Measurements from ENCODE around the gene ABCA2. TPM values are rescaled to one million over a fixed set of nuclear protein-coding genes. Genes with fewer than 3 reads are reported as not detected.

ABCA2 gene
- polyA plus RNA-seq, 2 donors, result 7.7 to 14.7 TPM

DNA sequence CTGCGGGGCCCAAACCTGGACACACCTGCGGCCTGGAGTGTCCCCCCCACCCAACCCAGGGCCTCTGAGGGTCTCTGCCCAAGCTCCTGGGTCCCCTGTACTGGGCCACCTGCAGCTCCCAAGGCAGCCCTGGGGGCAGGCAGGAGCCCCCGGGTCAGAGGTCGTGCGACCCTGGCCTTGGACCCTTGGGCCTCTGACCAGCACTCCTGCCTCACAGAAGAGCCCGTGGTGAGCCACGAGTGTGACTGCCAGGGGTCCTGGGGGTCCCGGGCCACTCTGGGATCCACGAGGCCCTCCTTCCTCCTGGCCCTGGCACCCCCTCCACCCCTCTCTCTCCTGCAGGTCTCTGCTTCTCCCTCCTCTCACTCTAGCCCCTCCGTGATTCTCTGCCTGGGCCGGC is 55.7 kb downstream of the ABCA2 start:
- H3K36me3 ChIP-seq (ENCODE audit: control insufficient read depth in 2 of 2, insufficient read depth in 2 of 2, low read length in 1 of 2), result no peaks in the 10 kb centered on the region
- 76 to 82% methylated on average over 9 to 11 of the region's 11 CpGs for WGBS, 2 donors
- no peaks in the 10 kb centered on the region for H3K9me3 ChIP-seq (ENCODE audit: control insufficient read depth in 2 of 2, insufficient read depth in 1 of 2, low read depth in 1 of 2, low read length in 1 of 2)
- H3K4me1 ChIP-seq (ENCODE audit: control insufficient read depth in 2 of 2, insufficient read depth in 2 of 2, low read length in 1 of 2), result peaks cover 7 to 12% of the 10 kb centered on the region in 2 donors
- H3K27me3 ChIP-seq (ENCODE audit: control insufficient read depth in 1 of 2, insufficient read depth in 2 of 2, low read length in 2 of 2), result no peaks in the 10 kb centered on the region
- H3K27ac ChIP-seq (ENCODE audit: low read depth in 2 of 2, low read length in 1 of 2), result no peak overlapping the region
- no peak overlapping the region for H3K4me3 ChIP-seq (ENCODE audit: low read depth in 1 of 2, low read length in 2 of 2)

DNA sequence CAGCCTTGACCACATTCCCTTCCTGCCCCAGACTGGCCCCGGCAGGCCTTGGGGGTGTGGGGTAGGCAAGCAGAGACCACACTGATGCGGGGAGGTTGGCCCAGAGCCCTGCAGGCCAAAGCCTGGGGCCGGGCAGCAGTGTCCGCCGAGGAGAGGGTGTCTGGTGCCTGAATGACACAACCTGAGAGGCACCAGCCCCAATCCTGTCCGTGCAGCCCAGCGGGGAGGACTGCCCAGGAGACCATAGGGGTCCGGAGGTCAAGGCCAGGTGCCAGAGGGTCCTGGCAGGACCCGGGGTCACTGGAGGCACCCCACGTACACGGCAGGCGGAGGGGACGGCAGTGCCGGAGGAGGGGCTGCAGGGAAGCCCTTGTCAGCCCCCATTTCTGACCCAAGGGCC is 56.3 kb downstream of the ABCA2 start:
- no peak overlapping the region for H3K4me3 ChIP-seq (ENCODE audit: low read depth in 1 of 2, low read length in 2 of 2)
- no peaks in the 10 kb centered on the region for H3K9me3 ChIP-seq (ENCODE audit: control insufficient read depth in 2 of 2, insufficient read depth in 1 of 2, low read depth in 1 of 2, low read length in 1 of 2)
- no peaks in the 10 kb centered on the region for H3K27me3 ChIP-seq (ENCODE audit: control insufficient read depth in 1 of 2, insufficient read depth in 2 of 2, low read length in 2 of 2)
- H3K36me3 ChIP-seq (ENCODE audit: control insufficient read depth in 2 of 2, insufficient read depth in 2 of 2, low read length in 1 of 2), result no peaks in the 10 kb centered on the region
- H3K4me1 ChIP-seq (ENCODE audit: control insufficient read depth in 2 of 2, insufficient read depth in 2 of 2, low read length in 1 of 2), result peaks cover 7 to 12% of the 10 kb centered on the region in 2 donors
- 78 to 82% methylated on average over 14 of the region's 14 CpGs for WGBS, 2 donors
- no peak overlapping the region for H3K27ac ChIP-seq (ENCODE audit: low read depth in 2 of 2, low read length in 1 of 2)

DNA sequence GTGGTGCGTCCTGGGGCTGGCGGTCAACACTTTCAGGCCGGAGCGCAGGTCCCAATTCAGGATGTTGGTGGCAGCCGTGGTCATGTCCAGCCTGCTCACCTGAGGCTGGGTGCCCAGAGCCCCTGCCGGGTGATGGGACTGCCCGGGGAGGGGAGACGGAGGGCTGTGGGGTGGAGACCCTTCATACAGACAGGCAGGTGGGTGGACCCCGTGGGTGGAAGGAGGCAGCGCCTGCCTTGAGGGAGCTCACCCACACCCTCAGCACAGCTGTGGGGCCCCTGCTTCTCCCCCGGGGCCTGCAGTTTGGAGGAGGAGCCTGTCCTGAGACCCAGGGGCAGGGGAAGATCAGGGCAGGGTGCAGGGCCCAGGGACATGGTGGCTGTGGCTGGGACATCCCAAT is 57.7 kb downstream of the ABCA2 start:
- peaks cover 7 to 9% of the 10 kb centered on the region in 2 donors for H3K4me1 ChIP-seq (ENCODE audit: control insufficient read depth in 2 of 2, insufficient read depth in 2 of 2, low read length in 1 of 2)
- H3K27ac ChIP-seq (ENCODE audit: low read depth in 2 of 2, low read length in 1 of 2), result no peak overlapping the region
- no peaks in the 10 kb centered on the region for H3K9me3 ChIP-seq (ENCODE audit: control insufficient read depth in 2 of 2, insufficient read depth in 1 of 2, low read depth in 1 of 2, low read length in 1 of 2)
- no peak overlapping the region for H3K4me3 ChIP-seq (ENCODE audit: low read depth in 1 of 2, low read length in 2 of 2)
- H3K27me3 ChIP-seq (ENCODE audit: control insufficient read depth in 1 of 2, insufficient read depth in 2 of 2, low read length in 2 of 2), result no peaks in the 10 kb centered on the region
- WGBS, 2 donors, result 84 to 86% methylated on average over 9 to 11 of the region's 11 CpGs
- no peaks in the 10 kb centered on the region for H3K36me3 ChIP-seq (ENCODE audit: control insufficient read depth in 2 of 2, insufficient read depth in 2 of 2, low read length in 1 of 2)

DNA sequence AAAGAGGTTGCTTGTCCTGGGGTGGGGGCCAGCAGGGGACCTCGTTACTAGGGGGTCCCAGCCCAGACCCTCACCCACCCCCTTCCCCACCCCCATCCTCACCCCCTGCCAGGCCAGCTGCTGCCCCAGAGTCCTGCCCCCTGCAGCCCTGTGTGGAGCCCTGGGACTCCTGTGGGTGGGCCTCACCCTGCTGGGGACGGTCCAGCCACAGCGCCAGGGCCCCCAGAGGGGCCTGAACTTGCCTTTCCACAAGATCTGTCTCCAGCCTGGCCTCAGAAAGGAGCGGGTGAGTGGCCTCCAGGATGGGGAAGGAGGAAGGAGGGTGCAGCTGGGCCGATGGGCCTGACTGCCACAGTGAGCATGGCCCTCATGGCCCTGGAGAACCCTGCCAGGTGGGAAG is 58.3 kb downstream of the ABCA2 start:
- H3K4me3 ChIP-seq (ENCODE audit: low read depth in 1 of 2, low read length in 2 of 2), result no peak overlapping the region
- H3K27ac ChIP-seq (ENCODE audit: low read depth in 2 of 2, low read length in 1 of 2), result no peak overlapping the region
- 70 to 72% methylated on average over 5 of the region's 5 CpGs for WGBS, 2 donors
- H3K9me3 ChIP-seq (ENCODE audit: control insufficient read depth in 2 of 2, insufficient read depth in 1 of 2, low read depth in 1 of 2, low read length in 1 of 2), result no peaks in the 10 kb centered on the region
- no peaks in the 10 kb centered on the region for H3K27me3 ChIP-seq (ENCODE audit: control insufficient read depth in 1 of 2, insufficient read depth in 2 of 2, low read length in 2 of 2)
- peaks cover 4 to 5% of the 10 kb centered on the region in 2 donors for H3K4me1 ChIP-seq (ENCODE audit: control insufficient read depth in 2 of 2, insufficient read depth in 2 of 2, low read length in 1 of 2)
- no peaks in the 10 kb centered on the region for H3K36me3 ChIP-seq (ENCODE audit: control insufficient read depth in 2 of 2, insufficient read depth in 2 of 2, low read length in 1 of 2)

DNA sequence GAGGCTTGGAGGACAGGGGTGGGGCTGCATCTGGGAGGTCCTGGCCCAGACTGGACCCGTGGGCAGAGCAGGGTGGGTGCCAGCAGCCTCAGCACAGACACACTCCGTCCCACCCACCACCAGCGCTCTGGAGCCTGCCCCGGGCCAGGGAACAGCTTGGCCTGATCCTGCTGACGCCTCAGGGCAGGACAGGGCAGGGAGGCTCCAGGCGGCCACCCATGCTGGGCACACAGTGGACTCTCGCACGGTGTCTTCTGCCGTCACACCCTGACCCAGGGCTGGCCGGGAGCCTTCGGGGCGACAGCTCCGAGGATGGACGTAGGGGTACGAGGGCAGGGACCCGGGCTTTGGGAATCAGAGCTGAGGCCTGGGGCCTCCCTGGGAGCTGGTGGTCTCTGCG is 58.9 kb downstream of the ABCA2 start:
- Histone ChIP-seq H3K27me3 (ENCODE audit: control insufficient read depth in 1 of 2, insufficient read depth in 2 of 2, low read length in 2 of 2) (no peaks in the 10 kb centered on the region), H3K4me3 (ENCODE audit: low read depth in 1 of 2, low read length in 2 of 2) (no peak overlapping the region), H3K9me3 (ENCODE audit: control insufficient read depth in 2 of 2, insufficient read depth in 1 of 2, low read depth in 1 of 2, low read length in 1 of 2) (no peaks in the 10 kb centered on the region), H3K27ac (ENCODE audit: low read depth in 2 of 2, low read length in 1 of 2) (no peak overlapping the region), H3K4me1 (ENCODE audit: control insufficient read depth in 2 of 2, insufficient read depth in 2 of 2, low read length in 1 of 2) (peaks cover 5% of the 10 kb centered on the region in 2 donors), H3K36me3 (ENCODE audit: control insufficient read depth in 2 of 2, insufficient read depth in 2 of 2, low read length in 1 of 2) (no peaks in the 10 kb centered on the region)
- 71 to 76% methylated on average over 17 of the region's 17 CpGs for WGBS, 2 donors

DNA sequence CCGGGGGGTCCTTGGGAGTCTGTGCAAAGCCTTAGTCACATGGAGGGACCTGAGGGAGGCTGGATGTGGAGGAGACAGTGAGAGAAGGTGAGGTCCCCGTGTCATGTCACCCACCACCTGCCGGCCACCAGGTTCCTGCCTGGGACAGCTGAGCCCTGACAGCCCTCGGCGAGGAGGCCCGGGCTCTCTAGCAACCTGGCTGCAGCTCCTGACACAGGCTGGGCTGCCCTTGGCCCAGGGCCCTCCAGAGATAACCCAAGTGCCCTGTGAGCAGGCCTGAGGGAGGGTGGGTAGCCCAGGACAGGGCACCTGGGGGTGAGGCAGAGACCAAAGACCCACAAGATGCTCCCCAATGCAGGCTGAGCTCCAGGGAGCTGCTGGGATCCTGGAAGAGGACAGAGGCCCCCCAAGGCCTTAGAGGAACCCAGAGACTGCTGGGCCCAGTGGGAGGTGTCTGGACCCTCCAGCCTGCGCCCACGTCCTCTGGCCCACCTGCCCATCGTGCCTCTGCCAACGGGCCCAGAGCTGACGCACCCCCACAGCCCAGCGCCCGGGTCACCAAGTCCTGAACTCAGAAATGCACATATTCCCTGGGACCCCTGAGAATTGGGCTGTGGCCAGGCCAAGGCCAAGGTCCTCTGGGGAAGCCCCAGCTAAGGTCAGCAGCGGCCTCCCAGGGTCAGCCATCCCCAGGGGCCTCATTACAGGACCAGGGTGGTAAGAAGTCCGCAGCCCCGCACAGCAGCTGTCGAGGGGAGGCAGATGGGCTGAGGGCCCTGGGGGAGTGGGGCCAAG is 59.5 kb downstream of the ABCA2 start:
- WGBS, 2 donors, result 81 to 82% methylated on average over 17 of the region's 17 CpGs
- Histone ChIP-seq H3K4me1 (ENCODE audit: control insufficient read depth in 2 of 2, insufficient read depth in 2 of 2, low read length in 1 of 2) (peaks cover 4 to 8% of the 10 kb centered on the region in 2 donors), H3K9me3 (ENCODE audit: control insufficient read depth in 2 of 2, insufficient read depth in 1 of 2, low read depth in 1 of 2, low read length in 1 of 2) (no peaks in the 10 kb centered on the region), H3K27me3 (ENCODE audit: control insufficient read depth in 1 of 2, insufficient read depth in 2 of 2, low read length in 2 of 2) (no peaks in the 10 kb centered on the region), H3K4me3 (ENCODE audit: low read depth in 1 of 2, low read length in 2 of 2) (no peak overlapping the region), H3K36me3 (ENCODE audit: control insufficient read depth in 2 of 2, insufficient read depth in 2 of 2, low read length in 1 of 2) (no peaks in the 10 kb centered on the region), H3K27ac (ENCODE audit: low read depth in 2 of 2, low read length in 1 of 2) (no peak overlapping the region)

DNA sequence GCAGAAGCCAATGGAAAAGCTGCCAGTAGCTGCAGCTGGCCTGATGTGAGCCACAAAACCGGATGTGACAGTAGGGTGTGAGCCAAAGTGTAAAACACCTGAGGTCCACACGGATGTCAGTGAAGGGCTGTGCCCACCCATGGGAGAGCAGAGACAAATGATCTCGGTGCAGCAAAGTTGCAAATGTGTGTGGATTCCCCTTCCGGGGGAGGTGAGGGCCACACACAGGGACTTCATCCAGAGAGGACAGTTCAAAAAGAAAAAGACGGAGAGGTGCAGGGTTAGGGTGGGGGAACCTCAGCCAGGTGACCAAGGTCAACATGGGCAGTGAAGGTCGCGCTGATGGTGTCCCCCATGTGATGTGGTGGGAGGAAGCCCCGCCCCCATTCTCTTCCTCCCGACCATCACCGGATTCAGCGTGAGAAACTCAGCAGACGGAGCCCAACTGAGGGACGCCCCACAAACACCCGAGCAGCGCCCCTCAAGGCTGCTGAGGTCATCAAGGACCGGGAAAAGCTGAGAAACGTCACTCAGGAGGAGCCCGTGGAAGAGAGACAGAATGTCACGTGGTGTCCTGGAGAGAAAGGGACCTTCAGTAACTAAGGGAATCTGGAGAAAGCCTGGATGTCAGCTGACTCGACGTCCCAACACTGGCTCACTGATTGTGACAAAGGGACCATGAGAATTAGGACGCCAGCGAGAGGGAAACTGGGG is 62.1 kb downstream of the ABCA2 start:
- Histone ChIP-seq H3K9me3 (ENCODE audit: control insufficient read depth in 2 of 2, insufficient read depth in 1 of 2, low read depth in 1 of 2, low read length in 1 of 2) (no peaks in the 10 kb centered on the region), H3K36me3 (ENCODE audit: control insufficient read depth in 2 of 2, insufficient read depth in 2 of 2, low read length in 1 of 2) (no peaks in the 10 kb centered on the region), H3K27ac (ENCODE audit: low read depth in 2 of 2, low read length in 1 of 2) (no peak overlapping the region), H3K4me1 (ENCODE audit: control insufficient read depth in 2 of 2, insufficient read depth in 2 of 2, low read length in 1 of 2) (peaks cover 5 to 16% of the 10 kb centered on the region in 2 donors), H3K27me3 (ENCODE audit: control insufficient read depth in 1 of 2, insufficient read depth in 2 of 2, low read length in 2 of 2) (no peaks in the 10 kb centered on the region), H3K4me3 (ENCODE audit: low read depth in 1 of 2, low read length in 2 of 2) (no peak overlapping the region)
- WGBS, 2 donors, result 21 to 26% methylated on average over 23 of the region's 23 CpGs

DNA sequence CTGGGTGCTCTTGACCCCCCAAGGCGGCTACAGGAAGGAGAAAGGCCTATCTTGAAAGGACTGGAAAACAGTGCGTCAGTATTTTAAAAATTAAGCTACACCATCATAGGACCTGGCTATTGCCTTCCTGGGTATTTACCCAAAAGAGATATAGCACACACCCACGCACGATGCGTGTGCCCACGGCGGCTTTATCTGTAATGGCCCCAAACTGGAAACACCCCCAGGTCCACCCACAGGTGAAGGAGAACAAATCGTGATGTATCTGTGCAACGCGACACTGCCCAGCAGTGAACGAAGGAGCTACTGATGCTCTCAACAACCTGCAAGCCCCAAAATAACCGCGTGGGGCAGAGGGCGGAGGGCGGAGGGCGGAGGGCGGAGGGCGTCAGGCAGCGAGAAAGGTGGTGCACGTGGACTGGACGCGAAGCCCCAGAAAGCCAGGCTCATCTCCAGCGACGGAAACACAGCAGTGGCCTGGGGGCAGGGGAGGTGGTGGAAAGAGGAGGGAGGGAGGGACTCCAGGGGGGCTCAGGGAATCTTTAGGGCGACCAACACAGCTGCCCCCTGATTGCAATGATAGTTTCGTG is 63.1 kb downstream of the ABCA2 start:
- Histone ChIP-seq H3K27ac (ENCODE audit: low read depth in 2 of 2, low read length in 1 of 2) (no peak overlapping the region), H3K27me3 (ENCODE audit: control insufficient read depth in 1 of 2, insufficient read depth in 2 of 2, low read length in 2 of 2) (no peaks in the 10 kb centered on the region), H3K36me3 (ENCODE audit: control insufficient read depth in 2 of 2, insufficient read depth in 2 of 2, low read length in 1 of 2) (no peaks in the 10 kb centered on the region), H3K9me3 (ENCODE audit: control insufficient read depth in 2 of 2, insufficient read depth in 1 of 2, low read depth in 1 of 2, low read length in 1 of 2) (no peaks in the 10 kb centered on the region), H3K4me1 (ENCODE audit: control insufficient read depth in 2 of 2, insufficient read depth in 2 of 2, low read length in 1 of 2) (peaks cover 6 to 17% of the 10 kb centered on the region in 2 donors), H3K4me3 (ENCODE audit: low read depth in 1 of 2, low read length in 2 of 2) (no peak overlapping the region)
- 79 to 87% methylated on average over 26 of the region's 26 CpGs for WGBS, 2 donors

DNA sequence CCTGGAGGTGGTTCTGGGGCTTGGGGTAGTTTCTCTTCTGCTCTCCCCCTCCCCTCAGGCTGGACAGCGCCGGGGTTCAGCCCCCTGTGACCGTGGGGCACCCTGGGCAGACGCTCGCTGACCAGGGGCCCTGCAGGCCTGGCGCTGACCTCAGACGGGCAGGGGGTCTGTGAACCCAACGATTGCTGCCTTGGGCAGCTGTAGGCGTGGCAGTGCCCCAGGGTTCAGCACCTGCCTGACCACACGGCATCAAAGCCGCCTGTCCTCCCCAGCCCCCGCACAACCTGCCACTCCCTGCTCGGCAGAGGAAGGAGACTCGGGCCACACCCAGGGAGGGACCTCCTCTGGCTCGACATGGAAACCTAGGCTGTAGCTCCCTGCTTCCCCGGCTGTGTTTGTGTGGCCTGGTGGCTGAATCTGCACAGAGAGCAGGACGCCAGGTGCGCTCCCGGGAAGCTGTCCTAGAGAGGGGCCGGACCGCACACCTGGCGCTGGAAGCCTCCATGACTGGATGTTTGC is 63.8 kb downstream of the ABCA2 start:
- Histone ChIP-seq H3K4me3 (ENCODE audit: low read depth in 1 of 2, low read length in 2 of 2) (no peak overlapping the region), H3K27me3 (ENCODE audit: control insufficient read depth in 1 of 2, insufficient read depth in 2 of 2, low read length in 2 of 2) (no peaks in the 10 kb centered on the region), H3K36me3 (ENCODE audit: control insufficient read depth in 2 of 2, insufficient read depth in 2 of 2, low read length in 1 of 2) (no peaks in the 10 kb centered on the region), H3K27ac (ENCODE audit: low read depth in 2 of 2, low read length in 1 of 2) (no peak overlapping the region), H3K9me3 (ENCODE audit: control insufficient read depth in 2 of 2, insufficient read depth in 1 of 2, low read depth in 1 of 2, low read length in 1 of 2) (no peaks in the 10 kb centered on the region), H3K4me1 (ENCODE audit: control insufficient read depth in 2 of 2, insufficient read depth in 2 of 2, low read length in 1 of 2) (peaks cover 6 to 17% of the 10 kb centered on the region in 2 donors)
- 49 to 56% methylated on average over 20 to 22 of the region's 22 CpGs for WGBS, 2 donors

Measured in esophagus (tissue), 2 donors.